Measurements from ENCODE around the gene QKI. TPM values are rescaled to one million over a fixed set of nuclear protein-coding genes. Genes with fewer than 3 reads are reported as not detected.

The QKI gene
- total and polyA plus RNA-seq, 2 donors (not counting 1 experiment from before 2014, with no cell fraction given): 129 to 224 TPM

DNA sequence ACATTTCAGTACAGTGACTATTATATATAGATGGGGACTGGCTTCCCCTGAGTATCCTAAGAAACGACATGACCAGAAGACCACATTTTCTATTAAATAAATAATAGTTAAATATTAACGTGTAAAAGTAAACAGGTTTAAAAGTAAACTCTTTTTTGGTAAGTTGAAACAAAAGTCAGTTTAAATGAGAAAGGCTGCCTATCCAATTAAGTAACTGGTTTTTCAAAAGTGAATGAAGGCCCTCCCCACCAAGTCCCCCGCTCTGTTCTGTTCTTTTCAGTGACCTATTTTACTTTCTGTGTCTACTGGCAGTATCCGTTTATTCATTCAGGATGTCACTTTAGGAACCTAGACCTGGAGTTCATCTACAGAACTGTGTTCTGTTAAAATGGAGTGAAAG is 32.0 kb downstream of the QKI start:
- Histone ChIP-seq H3K9me3 (ENCODE audit: control insufficient read depth, insufficient read depth, low read depth, low read length) (no peaks in the 10 kb centered on the region), H3K4me3 (replicated peaks in 1 of 4; ENCODE audit: control extremely low read depth in 1 of 4, insufficient read depth in 1 of 4, low read depth in 3 of 4, low read length in 4 of 4) (no peak overlapping the region), H3K36me3 (ENCODE audit: control insufficient read depth, insufficient read depth, low read length) (no peaks in the 10 kb centered on the region), H3K27ac (ENCODE audit: insufficient read depth, low read length) (no peak overlapping the region), H2AFZ (ENCODE audit: low read length) (no peak overlapping the region), H3K4me2 (ENCODE audit: extremely low read depth, insufficient read depth, low read length) (no peak overlapping the region), H3K27me3 (ENCODE audit: control insufficient read depth, insufficient read depth, low read length) (no peaks in the 10 kb centered on the region), H3K79me2 (ENCODE audit: control insufficient read depth, insufficient read depth, low read length) (peaks cover 98% of the 10 kb centered on the region), H4K20me1 (ENCODE audit: control insufficient read depth, extremely low read depth, insufficient read depth, low read length) (peaks cover 2% of the 10 kb centered on the region), H3K4me1 (ENCODE audit: control insufficient read depth, extremely low read depth, insufficient read depth, low read length) (no peaks in the 10 kb centered on the region), H3K9ac (ENCODE audit: insufficient read depth, low read length) (no peak overlapping the region)
- DNase-seq (ENCODE audit: low read depth in 2 of 2): no peak
- TF ChIP-seq EZH2 (IDR thresholded peaks at IDR 0.05; ENCODE audit: low read length, missing control alignments): no peak
- TF ChIP-seq CTCF (conservative IDR thresholded peaks at IDR 0.05 in 1 of 2, IDR thresholded peaks at IDR 0.05 in 1 of 2; ENCODE audit: low read depth in 1 of 2, low read length in 2 of 2): no peak

DNA sequence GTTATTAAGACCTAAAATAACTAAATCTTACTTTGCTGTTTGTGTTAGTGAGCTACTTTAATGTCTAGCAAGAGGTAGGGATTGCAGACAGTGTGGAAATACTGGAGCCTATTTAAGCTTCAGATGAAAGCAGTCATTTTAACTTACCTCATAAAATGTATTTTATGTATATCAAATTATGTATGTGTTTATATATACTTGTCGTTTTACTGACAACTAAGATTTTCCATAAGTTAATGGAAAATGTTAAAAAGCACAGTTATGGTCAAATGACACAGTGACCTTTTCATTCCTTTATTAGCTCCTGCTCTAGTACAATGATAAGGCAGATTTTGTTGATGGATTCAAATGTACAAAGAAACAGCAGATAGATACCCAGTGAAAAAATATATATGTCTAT is 34.6 kb downstream of the QKI start:
- Histone ChIP-seq H3K4me3 (replicated peaks in 1 of 4; ENCODE audit: control extremely low read depth in 1 of 4, insufficient read depth in 1 of 4, low read depth in 3 of 4, low read length in 4 of 4) (no peak overlapping the region), H2AFZ (ENCODE audit: low read length) (no peak overlapping the region), H4K20me1 (ENCODE audit: control insufficient read depth, extremely low read depth, insufficient read depth, low read length) (no peaks in the 10 kb centered on the region), H3K9me3 (ENCODE audit: control insufficient read depth, insufficient read depth, low read depth, low read length) (no peaks in the 10 kb centered on the region), H3K79me2 (ENCODE audit: control insufficient read depth, insufficient read depth, low read length) (peaks cover 96% of the 10 kb centered on the region), H3K9ac (ENCODE audit: insufficient read depth, low read length) (no peak overlapping the region), H3K4me2 (ENCODE audit: extremely low read depth, insufficient read depth, low read length) (no peak overlapping the region), H3K4me1 (ENCODE audit: control insufficient read depth, extremely low read depth, insufficient read depth, low read length) (no peaks in the 10 kb centered on the region), H3K36me3 (ENCODE audit: control insufficient read depth, insufficient read depth, low read length) (no peaks in the 10 kb centered on the region), H3K27me3 (ENCODE audit: control insufficient read depth, insufficient read depth, low read length) (no peaks in the 10 kb centered on the region), H3K27ac (ENCODE audit: insufficient read depth, low read length) (no peak overlapping the region)
- TF ChIP-seq EZH2 (IDR thresholded peaks at IDR 0.05; ENCODE audit: low read length, missing control alignments) (no peak), CTCF (conservative IDR thresholded peaks at IDR 0.05 in 1 of 2, IDR thresholded peaks at IDR 0.05 in 1 of 2; ENCODE audit: low read depth in 1 of 2, low read length in 2 of 2) (no peak)
- peak in 1 of 2 donors; percentile 19 for DNase-seq (ENCODE audit: low read depth in 2 of 2)

DNA sequence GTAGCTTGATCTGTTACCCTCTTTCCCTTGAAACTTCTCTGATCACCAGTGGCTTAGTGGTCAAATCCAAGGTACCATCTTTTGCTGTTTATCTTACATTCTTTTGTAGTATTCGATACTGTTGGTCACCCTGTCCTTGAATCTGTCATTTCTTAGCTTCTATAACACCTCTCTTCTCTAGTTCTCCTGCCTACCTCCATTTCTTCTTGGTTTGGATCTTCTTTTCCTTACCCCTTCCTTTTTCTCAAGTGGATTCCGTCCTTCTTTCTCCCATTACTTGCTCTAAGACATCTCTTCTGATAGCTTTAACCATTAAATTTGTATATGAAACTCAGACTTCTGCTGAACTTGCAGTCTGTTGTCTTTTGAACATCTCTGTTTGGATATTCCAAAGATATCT is 39.9 kb downstream of the QKI start:
- no peak overlapping the region for H3K4me2 ChIP-seq (ENCODE audit: extremely low read depth, insufficient read depth, low read length)
- no peak for DNase-seq (ENCODE audit: low read depth in 2 of 2)
- H3K9me3 ChIP-seq (ENCODE audit: control insufficient read depth, insufficient read depth, low read depth, low read length): no peaks in the 10 kb centered on the region
- H3K27ac ChIP-seq (ENCODE audit: insufficient read depth, low read length): no peak overlapping the region
- H4K20me1 ChIP-seq (ENCODE audit: control insufficient read depth, extremely low read depth, insufficient read depth, low read length): peaks cover 1% of the 10 kb centered on the region
- H3K36me3 ChIP-seq (ENCODE audit: control insufficient read depth, insufficient read depth, low read length): no peaks in the 10 kb centered on the region
- H3K27me3 ChIP-seq (ENCODE audit: control insufficient read depth, insufficient read depth, low read length): no peaks in the 10 kb centered on the region
- H3K79me2 ChIP-seq (ENCODE audit: control insufficient read depth, insufficient read depth, low read length): peaks cover 89% of the 10 kb centered on the region
- TF ChIP-seq CTCF (conservative IDR thresholded peaks at IDR 0.05 in 1 of 2, IDR thresholded peaks at IDR 0.05 in 1 of 2; ENCODE audit: low read depth in 1 of 2, low read length in 2 of 2) (no peak), EZH2 (IDR thresholded peaks at IDR 0.05; ENCODE audit: low read length, missing control alignments) (no peak)
- H2AFZ ChIP-seq (ENCODE audit: low read length): no peak overlapping the region
- peaks cover 25% of the 10 kb centered on the region for H3K4me1 ChIP-seq (ENCODE audit: control insufficient read depth, extremely low read depth, insufficient read depth, low read length)
- no peak overlapping the region for H3K4me3 ChIP-seq (replicated peaks in 1 of 4; ENCODE audit: control extremely low read depth in 1 of 4, insufficient read depth in 1 of 4, low read depth in 3 of 4, low read length in 4 of 4)
- H3K9ac ChIP-seq (ENCODE audit: insufficient read depth, low read length): no peak overlapping the region
